ENCODE data around the gene ZNF438. TPM values are rescaled to one million over a fixed set of nuclear protein-coding genes. Genes with fewer than 3 reads are reported as not detected.
A peak's percentile ranks its signal among the peaks of the same experiment; 100 is the strongest.

Gene ZNF438
- total RNA-seq, 2 donors from 2014 or later: 2.7 to 4.3 TPM

DNA sequence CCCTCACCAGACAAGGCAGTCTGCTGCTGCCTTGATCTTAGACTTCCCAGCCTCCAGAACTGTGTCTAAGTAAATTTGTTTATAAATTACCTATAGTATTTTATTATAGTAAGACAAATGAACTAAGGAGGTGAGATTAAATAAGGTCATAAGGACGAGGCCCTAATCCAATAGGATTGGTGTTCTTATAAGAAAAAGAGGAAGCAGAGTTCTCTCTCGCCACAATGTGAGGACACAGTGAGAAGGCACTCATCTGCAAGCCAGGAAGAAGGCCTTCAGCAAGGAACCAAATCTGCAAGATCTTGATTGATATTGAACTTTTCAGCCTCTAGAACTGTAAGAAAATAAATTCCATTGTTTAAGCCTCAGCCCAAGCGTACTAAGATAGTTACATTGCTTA is 6.1 kb upstream of the ZNF438 start:
- Histone ChIP-seq H3K27ac (no peak overlapping the region), H3K9ac (ENCODE audit: low read depth in 2 of 2, low read length in 2 of 2) (no peak overlapping the region), H3K4me3 (no peak overlapping the region), H3K27me3 (no peaks in the 10 kb centered on the region), H3K9me3 (no peaks in the 10 kb centered on the region), H3K36me3 (no peaks in the 10 kb centered on the region), H3K4me1 (no peaks in the 10 kb centered on the region)
- intact Hi-C loops (cut with DNase I): loop anchor here (10.0 kb wide), 1 partner anchor 253 kb away; no protein-coding TSS in a partner anchor
- no peak for DNase-seq
- no peak for TF ChIP-seq CTCF (IDR thresholded peaks at IDR 0.05)

DNA sequence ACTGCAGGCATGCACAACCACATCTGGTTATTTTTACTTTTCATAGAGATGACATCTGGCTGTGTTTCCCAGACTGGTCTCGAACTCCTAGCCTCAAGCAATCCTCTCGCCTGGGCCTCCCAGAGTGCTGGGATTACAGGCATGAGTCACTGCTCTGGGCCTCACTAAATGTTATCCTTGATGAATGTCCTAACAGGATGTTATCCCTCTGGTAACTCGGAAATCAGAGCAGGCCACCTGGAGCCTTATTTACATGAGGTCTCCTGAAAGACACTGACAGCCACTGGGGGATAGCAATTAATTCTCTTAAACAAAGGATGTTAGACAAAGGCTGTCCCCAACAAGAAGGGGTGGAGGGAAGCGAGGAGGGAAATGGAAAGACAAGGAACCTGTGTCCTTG is 4.5 kb upstream of the ZNF438 start:
- no peak overlapping the region for H3K27ac ChIP-seq
- no peaks in the 10 kb centered on the region for H3K36me3 ChIP-seq
- no peak overlapping the region for H3K4me3 ChIP-seq
- no peaks in the 10 kb centered on the region for H3K27me3 ChIP-seq
- H3K9me3 ChIP-seq: no peaks in the 10 kb centered on the region
- no peaks in the 10 kb centered on the region for H3K4me1 ChIP-seq
- TF ChIP-seq CTCF (IDR thresholded peaks at IDR 0.05): no peak
- no peak for DNase-seq
- H3K9ac ChIP-seq (ENCODE audit: low read depth in 2 of 2, low read length in 2 of 2): no peak overlapping the region
- intact Hi-C loops (cut with DNase I): loop anchor here (10.0 kb wide), 1 partner anchor 251 kb away; no protein-coding TSS in a partner anchor

- no peak for DNase-seq
- intact Hi-C loops (cut with DNase I): loop anchor here (10.0 kb wide), 1 partner anchor 251 kb away; no protein-coding TSS in a partner anchor
- Histone ChIP-seq H3K27me3 (no peaks in the 10 kb centered on the region), H3K9ac (ENCODE audit: low read depth in 2 of 2, low read length in 2 of 2) (no peak overlapping the region), H3K4me1 (no peaks in the 10 kb centered on the region), H3K27ac (no peak overlapping the region), H3K36me3 (no peaks in the 10 kb centered on the region), H3K9me3 (no peaks in the 10 kb centered on the region), H3K4me3 (no peak overlapping the region)
- TF ChIP-seq CTCF (IDR thresholded peaks at IDR 0.05): no peak
Observed at GRCh38 chr10:31035266-31035798, 3.7 kb upstream of the ZNF438 start.

DNA sequence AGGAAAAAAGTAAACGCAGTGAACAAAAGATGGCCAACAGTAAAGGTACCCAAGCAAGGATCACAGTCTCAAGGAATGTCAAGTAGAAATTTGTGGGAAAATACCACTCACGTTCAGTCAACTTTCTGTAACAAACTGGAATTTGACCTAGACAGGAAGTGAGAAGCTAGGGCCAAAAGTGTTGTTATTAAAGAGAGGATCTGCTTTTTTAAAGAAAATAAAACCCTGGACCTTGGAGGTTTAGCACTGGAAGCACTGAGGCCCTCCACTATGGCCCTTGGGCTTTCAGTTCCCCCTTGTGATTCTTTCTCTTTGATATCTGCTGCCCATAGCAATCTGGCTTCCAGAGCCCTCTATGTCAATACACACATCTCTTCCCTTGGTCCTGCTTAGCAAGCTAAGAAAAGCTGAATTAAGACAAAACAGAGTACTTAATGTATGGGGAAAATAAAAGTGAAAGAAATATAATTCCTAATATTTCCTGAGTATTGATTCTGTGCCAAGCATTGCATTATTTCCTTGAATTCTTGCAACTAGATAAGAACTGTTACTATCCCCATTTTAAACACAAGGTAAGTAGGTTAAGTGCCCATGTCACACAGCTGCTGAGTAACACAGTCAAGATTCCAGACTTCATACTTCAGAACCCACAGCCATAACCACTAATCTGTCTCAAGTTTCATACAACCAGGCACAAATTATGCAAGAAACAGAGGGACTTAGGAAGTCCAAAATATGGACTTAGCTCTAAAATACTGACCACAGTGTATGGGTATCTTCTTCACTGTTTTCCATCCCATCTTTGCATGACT is 2.6 kb upstream of the ZNF438 start:
- H3K27me3 ChIP-seq: no peaks in the 10 kb centered on the region
- H3K4me1 ChIP-seq: no peaks in the 10 kb centered on the region
- H3K27ac ChIP-seq: peak overlapping the region; percentile 34
- TF ChIP-seq CTCF (IDR thresholded peaks at IDR 0.05): no peak
- H3K4me3 ChIP-seq: no peak overlapping the region
- intact Hi-C loops (cut with DNase I): loop anchor here (10.0 kb wide), 1 partner anchor 250 kb away; no protein-coding TSS in a partner anchor
- H3K9ac ChIP-seq (ENCODE audit: low read depth in 2 of 2, low read length in 2 of 2): no peak overlapping the region
- no peaks in the 10 kb centered on the region for H3K9me3 ChIP-seq
- no peaks in the 10 kb centered on the region for H3K36me3 ChIP-seq
- no peak for DNase-seq

GRCh38 chr10:31033147-31033546 is 1.5 kb upstream of the ZNF438 start:
- no peaks in the 10 kb centered on the region for H3K4me1 ChIP-seq
- no peak for DNase-seq
- H3K27me3 ChIP-seq: no peaks in the 10 kb centered on the region
- H3K36me3 ChIP-seq: no peaks in the 10 kb centered on the region
- intact Hi-C loops (cut with DNase I): loop anchor here (10.0 kb wide), 1 partner anchor 248 kb away; no protein-coding TSS in a partner anchor
- peak overlapping the region; percentile 95 for H3K27ac ChIP-seq
- TF ChIP-seq CTCF (IDR thresholded peaks at IDR 0.05): no peak
- no peaks in the 10 kb centered on the region for H3K9me3 ChIP-seq
- H3K4me3 ChIP-seq: no peak overlapping the region
- no peak overlapping the region for H3K9ac ChIP-seq (ENCODE audit: low read depth in 2 of 2, low read length in 2 of 2)
